Subcutaneous adipose tissue (tissue), 4 donors: Measurements from ENCODE around the gene ZCRB1. TPM values are rescaled to one million over a fixed set of nuclear protein-coding genes. Genes with fewer than 3 reads are reported as not detected.

Experiments used
- CTCF ChIP-seq: fragments of 450-650 bp; IDR thresholded peaks from one replicate; pipeline ENCODE4 v1.5.1; 2016; ENCODE audit warnings: low read depth, mild to moderate bottlenecking, control low read depth, antibody characterized with exemption, moderate library complexity
- total RNA-seq, 4 donors: library from RNA; depleted of rRNA; stranded (reverse); fragments of >200 nt; gene quantifications; one replicate each; pipeline ENCODE4 v1.1.0, GENCODE V29; 2016

The ZCRB1 gene
- total RNA-seq, 4 donors from 2014 or later = 30.4 to 57.2 (median 36.0) TPM

GRCh38 chr12:42296503-42297109 is 29.3 kb downstream of the ZCRB1 start:
- TF ChIP-seq CTCF = no peak

- no peak for TF ChIP-seq CTCF
These were observed 34.2 kb downstream of the ZCRB1 start for GRCh38 chr12:42291680-42292079.

GRCh38 chr12:42288544-42288943 is 37.4 kb downstream of the ZCRB1 start:
- no peak for TF ChIP-seq CTCF

GRCh38 chr12:42286741-42287140 is 39.2 kb downstream of the ZCRB1 start:
- TF ChIP-seq CTCF = no peak

GRCh38 chr12:42285431-42285830 is 40.5 kb downstream of the ZCRB1 start:
- no peak for TF ChIP-seq CTCF

- no peak for TF ChIP-seq CTCF
These were observed 41.0 kb downstream of the ZCRB1 start for GRCh38 chr12:42284876-42285275.

GRCh38 chr12:42284157-42284556 is 41.7 kb downstream of the ZCRB1 start:
- no peak for TF ChIP-seq CTCF
